DND-41 (cell line): ENCODE measurements around the gene SARM1.

Experiments
- ATAC-seq: fragments of 200-7000 bp; cut with Tn5 transposase; 3 replicates; pipeline ENCODE4 v1.9.1; 2021; ENCODE audit warnings: low read depth; ENCODE audit not compliant: insufficient read depth
- DNase-seq: peaks from one replicate; pipeline ENCODE4 v3.0.0-alpha.2; 2020
- H2AFZ ChIP-seq: 2 replicates; pipeline ENCODE4 v1.6.0; 2012; ENCODE audit warnings: low read depth, low read length
- H3K27ac ChIP-seq: 2 replicates; pipeline ENCODE4 v1.5.1; 2012; ENCODE audit warnings: low read length, inconsistent platforms
- H3K27me3 ChIP-seq: fragments of 200-600 bp; sonication (generic); 2 replicates; pipeline ENCODE4 v1.6.0; 2012; ENCODE audit warnings: low read length, mild to moderate bottlenecking, inconsistent platforms; ENCODE audit not compliant: insufficient read depth, poor library complexity
- H3K36me3 ChIP-seq: 2 replicates; pipeline ENCODE4 v1.5.1; 2012; ENCODE audit warnings: low read length, inconsistent platforms; ENCODE audit not compliant: insufficient read depth
- H3K4me1 ChIP-seq: 2 replicates; pipeline ENCODE4 v1.5.1; 2012; ENCODE audit warnings: mild to moderate bottlenecking, low read length; ENCODE audit not compliant: insufficient read depth
- H3K4me2 ChIP-seq: 2 replicates; pipeline ENCODE4 v1.6.0; 2012; ENCODE audit warnings: mild to moderate bottlenecking, moderate library complexity, low read length, inconsistent platforms; ENCODE audit not compliant: insufficient read depth
- H3K4me3 ChIP-seq, 2 experiments: fragments of 200-600 bp in 1 of 2; shearing (Covaris generic) in 1 of 2; 2 replicates each; pipeline ENCODE4 v1.5.1; 2012 to 2016; ENCODE audit warnings: inconsistent platforms in 2 of 2, low read length in 2 of 2, mild to moderate bottlenecking in 2 of 2, low read depth in 1 of 2, moderate library complexity in 1 of 2
- H3K79me2 ChIP-seq: 2 replicates; pipeline ENCODE4 v1.6.0; 2012; ENCODE audit warnings: low read length, inconsistent platforms; ENCODE audit not compliant: insufficient read depth
- H3K9ac ChIP-seq: 2 replicates; pipeline ENCODE4 v1.6.0; 2012; ENCODE audit warnings: low read depth, mild to moderate bottlenecking, inconsistent platforms, low read length, moderate library complexity
- H3K9me3 ChIP-seq: 2 replicates; pipeline ENCODE4 v1.5.1; 2012; ENCODE audit warnings: low read length, moderate library complexity, mild to moderate bottlenecking, inconsistent platforms; ENCODE audit not compliant: insufficient read depth, severe bottlenecking
- H4K20me1 ChIP-seq: 2 replicates; pipeline ENCODE4 v1.6.0; 2012; ENCODE audit warnings: low read length; ENCODE audit not compliant: insufficient read depth
- CTCF ChIP-seq: IDR thresholded peaks from 2 replicates; pipeline ENCODE4 v1.5.1; 2012; ENCODE audit warnings: borderline replicate concordance, low read length, moderate library complexity, mild to moderate bottlenecking; ENCODE audit not compliant: poor library complexity, severe bottlenecking; ENCODE audit errors: extremely low read depth
- EZH2 ChIP-seq: IDR thresholded peaks from 3 replicates; pipeline ENCODE4 v1.6.1; 2012; ENCODE audit warnings: borderline replicate concordance, low read depth, mild to moderate bottlenecking, moderate library complexity, low read length, inconsistent platforms; ENCODE audit not compliant: severe bottlenecking

Gene SARM1

GRCh38 chr17:28328325-28328724, 43.2 kb upstream of the SARM1 start:
- no peak overlapping the region for H3K9ac ChIP-seq
- H3K4me3 ChIP-seq, result no peak overlapping the region
- H3K4me2 ChIP-seq, result no peak overlapping the region
- H3K27me3 ChIP-seq, result no peaks in the 10 kb centered on the region
- no peaks in the 10 kb centered on the region for H3K9me3 ChIP-seq
- no peak for TF ChIP-seq CTCF
- peaks cover 45% of the 10 kb centered on the region for H3K79me2 ChIP-seq
- peaks cover 29% of the 10 kb centered on the region; the same call in 1 of the 2 replicates for H4K20me1 ChIP-seq
- no peak for ATAC-seq
- no peak overlapping the region for H3K27ac ChIP-seq
- peaks cover 63% of the 10 kb centered on the region for H3K36me3 ChIP-seq
- peaks cover 8% of the 10 kb centered on the region; the same call in 1 of the 2 replicates for H3K4me1 ChIP-seq
- no peak for DNase-seq
- no peak overlapping the region for H2AFZ ChIP-seq

GRCh38 chr17:28330671-28331070, 40.8 kb upstream of the SARM1 start:
- no peak for TF ChIP-seq CTCF
- TF ChIP-seq EZH2, result no peak
- Histone ChIP-seq H3K4me1 (peaks cover 25% of the 10 kb centered on the region), H3K4me2 (no peak overlapping the region), H3K4me3 (no peak overlapping the region), H3K9ac (no peak overlapping the region), H3K9me3 (no peaks in the 10 kb centered on the region), H2AFZ (no peak overlapping the region), H3K27ac (no peak overlapping the region), H4K20me1 (peaks cover 18% of the 10 kb centered on the region), H3K79me2 (peaks cover 41% of the 10 kb centered on the region), H3K27me3 (no peaks in the 10 kb centered on the region), H3K36me3 (peaks cover 52% of the 10 kb centered on the region)
- DNase-seq (no peak), ATAC-seq (no peak)

GRCh38 chr17:28331891-28332420, 39.5 kb upstream of the SARM1 start:
- ATAC-seq (no peak), DNase-seq (no peak)

More at GRCh38 chr17:28331891-28332420, 39.5 kb upstream of the SARM1 start:
- Histone ChIP-seq H3K4me3 (no peak overlapping the region), H4K20me1 (peaks cover 7% of the 10 kb centered on the region), H3K9ac (no peak overlapping the region), H3K27me3 (no peaks in the 10 kb centered on the region), H3K4me1 (peaks cover 33% of the 10 kb centered on the region), H3K27ac (no peak overlapping the region), H3K4me2 (0 out of 2 replicates have a peak overlapping the region, but pooled peaks have one; percentile 3), H3K79me2 (peaks cover 41% of the 10 kb centered on the region), H3K36me3 (peaks cover 39% of the 10 kb centered on the region), H2AFZ (no peak overlapping the region), H3K9me3 (no peaks in the 10 kb centered on the region)
- TF ChIP-seq EZH2 (no peak), CTCF (no peak)
